HG03442 (cell line): Measurements from ENCODE around the gene STX1B.
"Not testable (repeated sequence)": the region's sequence is repeated elsewhere in the genome, so short reads cannot be mapped to it uniquely, and the experiment has no call there.

ENCODE experiments used
- ATAC-seq: cut with Tn5 transposase; IDR thresholded peaks from one replicate; pipeline ENCODE4 v1.9.1; 2021; ENCODE audit warnings: mild to moderate bottlenecking, moderate library complexity; ENCODE audit not compliant: unreplicated experiment

The STX1B gene

DNA sequence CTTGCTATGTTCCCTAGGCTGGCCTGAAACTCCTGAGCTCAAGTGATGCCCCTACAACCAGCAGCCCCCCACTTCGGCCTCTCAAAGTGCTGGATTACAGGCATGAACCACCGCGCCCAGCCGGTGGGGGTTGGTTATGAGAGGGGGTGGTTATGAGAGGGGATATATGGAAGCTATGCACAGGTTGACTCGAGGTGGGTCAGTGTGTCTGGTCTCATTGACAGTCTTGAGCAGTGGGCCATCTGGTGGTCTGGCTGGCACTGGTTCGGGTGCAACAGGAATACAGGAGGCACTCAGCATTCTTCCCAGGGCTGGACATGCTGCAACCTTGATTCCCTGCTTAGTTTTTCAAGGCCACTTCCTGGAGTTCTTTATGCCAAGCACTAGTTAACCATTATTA is 5.6 kb upstream of the STX1B start:
- ATAC-seq = no peak

DNA sequence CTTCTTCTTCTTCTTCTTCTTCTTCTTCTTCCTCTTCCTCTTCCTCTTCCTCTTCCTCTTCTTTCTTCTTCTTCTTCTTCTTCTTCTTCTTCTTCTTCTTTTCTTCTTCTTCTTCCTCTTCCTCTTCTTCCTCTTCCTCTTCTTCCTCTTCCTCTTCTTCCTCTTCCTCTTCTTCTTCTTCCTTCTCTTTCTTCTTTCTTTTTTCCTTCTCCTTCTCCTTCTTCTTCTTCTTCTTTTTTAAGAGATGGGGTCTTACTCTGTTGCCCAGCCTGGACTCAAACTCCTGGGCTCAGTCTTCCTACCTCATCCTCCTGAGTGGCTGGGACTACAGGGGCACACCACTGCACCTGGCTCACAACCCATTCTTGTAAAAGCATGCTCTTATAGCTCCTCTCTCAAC is 2.9 kb upstream of the STX1B start:
- not testable (repeated sequence) for ATAC-seq

DNA sequence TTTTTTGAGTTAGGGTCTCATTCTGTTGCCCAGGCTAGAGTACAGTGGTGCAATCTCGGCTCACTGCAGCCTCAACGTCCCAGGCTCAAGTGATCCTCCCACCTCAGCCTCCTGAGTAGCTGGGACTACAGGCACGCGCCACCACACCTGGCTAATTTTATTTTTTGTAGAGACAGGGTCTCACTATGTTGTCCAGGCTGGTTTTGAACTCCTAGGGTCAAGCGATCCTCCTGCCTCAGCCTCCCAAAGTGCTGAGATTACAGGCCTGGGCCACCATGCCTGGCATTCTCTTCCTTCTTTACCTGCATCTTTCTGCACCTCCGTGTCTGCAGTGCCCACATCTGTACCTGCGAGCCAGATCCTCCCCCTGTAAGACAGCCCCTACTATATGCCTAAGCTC is 1.4 kb upstream of the STX1B start:
- ATAC-seq = not testable (repeated sequence)

DNA sequence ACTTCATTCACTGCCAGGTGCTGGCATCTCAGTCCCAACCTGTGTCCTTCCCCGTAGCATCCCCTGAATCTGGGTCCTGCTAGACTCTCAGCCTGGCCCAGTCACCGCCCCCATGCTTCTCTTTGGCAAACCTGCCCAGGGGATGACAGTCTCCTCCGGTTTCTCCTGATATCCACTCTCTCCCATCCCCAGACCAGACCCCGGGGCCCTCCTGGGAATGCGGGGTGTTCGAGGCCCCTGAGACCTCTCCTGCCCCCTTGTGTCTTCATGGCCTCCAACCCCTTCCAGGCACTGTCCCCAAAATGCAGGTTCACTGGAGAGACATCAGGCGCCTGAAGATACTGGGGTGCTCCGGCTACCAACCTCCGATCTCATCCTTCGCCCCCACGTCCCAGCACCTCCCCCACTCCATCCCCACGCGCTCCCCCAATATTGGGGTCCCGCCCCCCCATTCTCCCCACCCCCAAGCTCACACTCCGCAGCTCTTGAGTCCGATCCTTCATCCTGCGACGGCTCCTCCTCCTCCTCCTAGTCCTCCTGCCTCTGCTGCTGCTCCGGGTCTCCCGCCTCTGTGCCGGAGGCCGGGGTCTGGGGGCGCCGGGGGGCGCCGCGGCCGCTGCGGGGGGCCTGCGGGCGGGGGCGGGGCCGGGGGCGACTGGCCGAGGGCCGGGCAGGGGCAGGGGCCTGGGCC is 399 bp downstream of the STX1B start:
- no peak for ATAC-seq

DNA sequence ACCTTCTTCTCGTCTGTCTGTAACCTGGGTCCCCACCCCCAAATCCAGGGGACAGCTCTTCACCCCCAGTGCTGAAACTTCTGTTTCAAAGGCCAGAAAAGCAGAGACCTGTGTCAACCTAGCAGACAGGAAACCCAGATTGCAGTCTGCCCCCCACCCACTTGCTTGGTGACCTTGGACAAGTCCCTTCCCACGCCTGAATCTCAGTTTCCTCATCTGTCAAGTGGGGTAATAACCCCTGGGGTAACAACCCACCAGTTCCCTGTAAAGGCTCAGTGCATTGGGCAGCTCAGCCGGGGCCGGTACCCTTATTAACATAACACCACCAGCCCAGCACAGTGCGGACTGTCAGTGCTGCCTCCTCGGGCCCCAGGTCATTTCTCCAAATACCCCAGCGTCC is 1.3 kb downstream of the STX1B start:
- no peak for ATAC-seq

DNA sequence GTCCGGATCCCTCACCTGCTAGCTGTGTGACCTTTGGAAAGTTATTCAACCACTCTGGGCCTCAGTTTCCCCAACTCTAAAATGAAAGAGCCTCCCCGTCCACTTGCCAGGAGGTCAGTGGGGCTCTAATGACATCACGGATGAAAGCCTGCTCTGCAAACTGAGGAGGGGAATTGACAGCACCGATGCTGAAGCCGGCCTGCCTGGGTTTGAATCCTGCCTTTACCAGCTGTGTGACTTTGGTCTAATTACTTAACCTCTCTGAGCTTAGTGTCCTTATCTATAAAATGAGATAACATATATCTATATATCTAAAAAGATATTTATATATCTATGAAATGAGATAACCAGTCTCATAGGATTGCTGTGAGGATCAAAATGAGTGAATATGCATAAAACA is 1.9 kb downstream of the STX1B start:
- no peak for ATAC-seq

DNA sequence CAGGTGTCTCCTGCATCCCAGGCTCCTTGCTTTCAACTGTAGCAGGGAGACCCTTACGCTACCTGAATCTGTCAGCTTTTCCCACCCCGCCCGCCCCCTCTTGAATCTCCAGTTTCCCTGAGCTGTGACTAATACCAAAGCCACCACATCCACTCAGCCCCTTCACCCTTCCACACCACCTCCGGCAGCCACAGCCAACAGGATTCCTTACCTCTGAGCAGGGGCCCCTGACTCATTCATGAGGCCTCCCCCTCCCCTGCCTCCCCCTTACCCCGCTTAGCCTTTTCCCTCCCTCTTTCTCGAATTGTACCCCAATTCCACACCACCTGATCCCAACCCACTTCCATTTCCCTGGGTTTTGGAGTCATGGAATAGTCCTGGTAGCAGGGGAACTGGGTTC is 2.3 kb downstream of the STX1B start:
- ATAC-seq = no peak

DNA sequence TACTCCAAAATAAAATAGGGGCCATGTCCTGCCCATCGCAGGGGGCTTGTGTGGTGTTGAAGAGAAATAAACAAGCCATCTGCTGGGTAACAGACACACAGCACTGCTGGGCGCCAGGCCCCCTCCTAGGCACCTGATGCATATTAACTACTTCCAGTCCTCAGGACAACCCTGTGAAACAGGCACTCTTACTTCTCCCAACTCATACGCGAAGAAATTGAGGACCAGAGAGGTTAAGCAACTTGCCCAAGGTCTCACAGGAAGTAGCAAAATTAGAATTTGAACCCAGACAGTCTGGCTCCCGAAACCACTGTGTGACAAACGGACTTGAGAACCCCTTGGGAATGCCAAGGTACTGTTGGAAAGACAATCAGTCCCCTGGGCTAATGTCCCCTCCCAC is 2.8 kb downstream of the STX1B start:
- ATAC-seq = no peak

DNA sequence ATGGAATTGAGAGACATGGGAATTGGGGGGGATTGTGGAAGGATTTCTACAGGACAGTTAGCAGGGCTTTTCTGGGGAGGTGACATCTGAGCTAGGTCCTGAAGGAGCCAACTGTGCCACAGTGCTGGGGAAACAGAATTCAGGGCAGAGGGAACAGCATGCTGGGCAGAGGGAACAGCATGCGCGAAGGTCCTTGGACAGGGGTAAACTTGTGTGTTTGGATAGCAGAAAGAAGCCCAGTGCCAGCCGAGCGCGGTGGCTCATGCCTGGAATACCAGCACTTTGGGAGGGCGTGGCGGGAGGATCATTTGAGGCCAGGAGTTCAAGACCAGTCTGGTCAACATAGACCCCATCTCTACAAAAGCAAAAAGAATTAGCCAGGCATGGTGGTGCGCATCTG is 3.8 kb downstream of the STX1B start:
- ATAC-seq = no peak

DNA sequence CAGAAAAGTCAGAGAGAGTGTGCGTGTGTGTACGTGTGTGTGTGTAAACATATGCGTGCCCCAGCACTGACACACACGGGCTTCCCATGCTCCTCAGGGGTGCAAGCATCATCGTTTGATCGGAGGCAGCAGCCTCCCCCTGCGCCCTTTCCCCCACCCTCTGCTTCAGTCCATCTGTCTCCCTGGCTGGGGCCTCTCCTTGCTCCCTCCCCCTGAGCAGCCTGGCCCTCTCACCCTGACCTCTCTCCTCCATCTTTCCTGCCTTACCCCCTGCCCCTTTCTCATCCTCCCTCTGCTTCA is 4.4 kb downstream of the STX1B start:
- no peak for ATAC-seq

DNA sequence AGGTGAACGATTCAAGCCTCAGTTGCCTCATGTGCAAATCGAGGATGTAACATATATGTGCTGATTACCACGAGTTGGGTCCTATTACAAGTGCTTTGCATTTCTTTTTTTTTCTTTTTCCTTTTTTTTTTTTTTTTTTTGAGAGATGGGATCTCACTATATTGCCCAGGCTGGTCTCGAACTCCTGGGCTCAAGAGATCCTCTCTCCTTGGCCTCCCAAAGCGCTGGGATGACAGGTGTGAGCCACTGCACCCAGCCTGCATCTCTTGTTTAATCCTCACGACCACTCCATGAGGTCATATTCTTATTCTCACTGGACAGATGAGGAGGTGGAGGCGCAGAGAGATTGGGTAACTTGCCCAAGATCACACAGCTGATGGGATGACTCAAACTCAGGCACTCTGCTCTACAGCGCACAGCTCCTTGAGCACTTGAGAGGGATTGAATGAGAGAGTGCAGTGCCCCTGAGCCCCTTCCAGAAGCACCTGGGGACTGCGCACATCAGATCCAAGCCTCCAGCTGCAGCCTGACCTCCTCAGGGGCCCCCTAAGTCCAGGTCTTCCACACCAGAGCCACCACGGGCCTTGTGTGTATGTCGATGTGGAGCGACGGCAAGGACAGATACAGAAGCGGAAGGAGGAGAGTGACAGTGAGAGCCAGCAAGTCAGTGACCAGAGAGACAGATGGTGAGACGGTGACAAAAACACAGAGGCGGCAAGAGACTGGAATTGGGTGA is 4.9 kb downstream of the STX1B start:
- no peak for ATAC-seq

DNA sequence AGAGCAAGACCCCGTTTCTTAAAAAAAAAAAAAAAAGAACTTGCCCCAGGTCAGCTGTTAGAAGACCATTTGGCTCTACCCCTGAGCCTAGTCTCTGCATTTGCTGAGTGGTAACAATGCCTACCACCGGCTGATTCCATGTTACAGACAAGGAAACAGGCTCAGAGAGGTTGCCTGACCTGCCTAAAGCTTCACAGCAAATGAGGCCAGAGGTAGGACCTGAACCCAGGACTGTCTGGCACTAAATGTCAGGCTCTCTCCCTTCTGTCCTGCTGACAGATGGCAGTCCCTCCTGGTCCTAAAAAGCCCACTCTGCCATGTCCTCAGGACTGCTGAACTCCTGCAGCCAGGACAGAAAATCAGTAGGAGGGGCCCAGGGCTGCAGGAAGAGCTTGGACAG is 5.8 kb downstream of the STX1B start:
- no peak for ATAC-seq

DNA sequence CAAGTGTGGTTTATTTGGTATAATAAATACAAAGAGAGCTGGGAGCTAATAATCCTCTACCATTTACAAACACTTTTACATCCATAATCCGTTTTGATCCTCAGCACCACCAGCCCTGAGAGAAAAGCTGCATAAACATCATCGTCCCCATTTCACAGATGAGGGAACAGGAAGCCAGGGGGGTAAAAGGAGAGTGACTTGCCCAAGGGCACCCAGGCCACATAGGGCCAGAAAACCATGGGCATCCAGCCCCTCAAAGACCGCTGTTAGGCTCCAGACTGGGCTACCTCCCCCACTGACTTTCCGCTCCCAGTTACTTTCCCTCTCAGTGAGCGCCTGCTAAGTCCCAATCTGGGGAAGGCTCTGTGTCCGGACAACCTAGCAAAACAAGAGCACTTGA is 6.7 kb downstream of the STX1B start:
- no peak for ATAC-seq

DNA sequence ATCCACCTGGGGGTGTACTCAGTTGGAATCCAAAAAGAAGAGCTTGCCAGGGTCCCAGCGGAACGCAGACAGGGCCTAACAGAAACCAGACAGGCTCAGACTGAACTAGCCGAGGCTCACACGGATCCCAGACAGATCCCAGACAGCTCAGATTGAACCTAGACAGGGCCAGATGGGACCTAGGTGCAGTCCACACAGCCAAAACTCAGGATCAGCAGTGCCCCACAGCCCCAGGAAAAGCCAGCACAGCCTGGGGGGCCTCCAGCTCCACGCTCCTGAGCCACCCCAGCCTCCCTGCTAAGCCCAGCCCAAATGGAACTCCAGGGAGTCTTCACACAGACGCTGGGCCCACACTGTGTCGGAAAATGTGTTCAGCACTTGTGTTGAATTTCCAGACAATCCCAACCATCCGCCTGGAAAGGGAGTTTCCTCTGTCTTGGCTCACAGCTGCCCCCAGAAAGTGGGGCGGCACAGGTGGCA is 7.5 kb downstream of the STX1B start:
- no peak for ATAC-seq

DNA sequence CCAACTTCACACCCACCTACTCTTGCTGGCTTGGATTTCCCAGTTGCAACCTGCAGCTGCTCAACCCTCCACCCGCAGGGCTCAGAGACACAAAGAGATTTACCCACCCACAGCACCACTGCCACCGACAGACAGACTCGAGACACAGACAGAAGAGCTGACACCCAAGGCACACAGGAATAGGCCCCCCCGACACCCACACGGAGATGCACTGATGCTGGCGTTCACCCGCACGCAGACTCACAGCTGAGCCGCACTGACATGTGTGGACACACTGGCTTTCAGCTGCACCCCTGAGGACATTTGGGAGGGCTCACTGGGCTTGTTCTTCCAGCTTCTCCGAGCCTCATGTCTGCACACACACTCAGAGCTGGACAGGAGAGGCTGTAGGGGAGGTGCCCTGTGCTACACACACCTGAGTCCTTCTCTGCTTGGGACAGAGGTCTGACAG is 8.2 kb downstream of the STX1B start:
- no peak for ATAC-seq

DNA sequence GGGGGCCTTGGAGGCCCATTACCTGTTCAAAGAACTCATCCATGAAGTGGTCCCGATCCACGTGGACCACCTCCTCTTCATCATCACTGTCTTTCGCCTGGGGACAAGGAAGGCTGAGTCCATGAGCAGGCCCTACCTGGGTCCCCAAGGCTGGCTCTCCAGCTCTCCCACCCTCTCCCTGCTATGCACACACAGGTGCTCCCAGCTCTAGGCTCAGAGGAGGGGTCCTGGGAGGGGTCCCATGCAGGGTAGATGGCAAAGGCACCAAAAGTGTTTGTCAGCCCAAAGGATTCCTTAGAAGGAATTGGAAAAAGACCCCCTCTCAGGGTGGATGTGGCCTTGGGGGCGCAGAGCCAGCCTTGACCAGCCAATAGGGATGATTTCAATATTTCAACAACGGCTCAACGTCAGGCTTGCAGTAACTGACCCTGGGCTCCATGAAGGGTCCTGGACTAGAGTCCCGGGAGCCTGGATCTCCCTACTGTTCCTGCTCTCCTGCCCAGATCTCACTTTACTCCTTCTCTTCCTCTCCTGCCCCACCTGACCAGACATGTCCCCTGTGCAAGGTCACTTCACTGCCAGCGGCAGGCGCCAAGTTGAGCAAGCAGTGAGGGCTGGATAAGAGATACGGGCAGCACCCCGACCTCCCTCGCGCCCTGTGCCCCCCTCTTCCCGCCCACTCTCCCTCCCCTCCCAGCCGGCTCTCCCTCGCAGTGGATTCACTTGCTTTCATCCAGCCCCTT is 8.8 kb downstream of the STX1B start:
- no peak for ATAC-seq

DNA sequence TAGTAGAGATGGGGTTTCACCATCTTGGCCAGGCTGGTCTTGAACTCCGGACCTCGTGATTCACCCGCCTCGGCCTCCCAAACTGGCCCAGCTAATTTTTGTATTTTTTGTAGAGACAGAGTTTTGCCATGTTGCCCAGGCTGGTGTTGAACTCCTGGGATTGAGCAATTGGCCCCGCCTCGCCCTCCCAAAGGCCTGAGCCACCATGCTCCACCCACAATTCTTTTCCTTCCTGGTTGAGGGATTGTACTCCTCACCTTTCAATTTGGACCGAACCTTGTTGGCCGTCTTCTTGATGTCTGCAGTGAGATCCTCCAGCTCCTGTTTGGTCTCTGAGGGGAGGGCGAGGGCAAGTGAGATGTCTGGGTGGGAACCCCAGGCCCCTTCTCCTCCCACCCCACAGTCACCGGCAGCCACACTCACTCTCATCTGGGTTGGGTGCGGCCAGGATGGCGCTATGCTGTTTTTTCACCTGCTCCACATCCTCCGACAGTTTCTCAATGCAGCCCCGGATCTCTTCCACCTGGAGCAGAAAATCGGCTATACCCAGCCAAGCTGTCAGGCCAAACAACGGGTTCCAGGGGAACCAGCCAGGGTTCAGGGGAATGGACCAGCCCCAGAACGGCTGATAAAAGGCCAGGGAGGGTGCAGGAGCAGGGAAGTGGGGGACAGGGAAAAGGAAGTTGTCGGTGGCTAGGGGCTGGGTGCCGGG is 9.6 kb downstream of the STX1B start:
- ATAC-seq = no peak

DNA sequence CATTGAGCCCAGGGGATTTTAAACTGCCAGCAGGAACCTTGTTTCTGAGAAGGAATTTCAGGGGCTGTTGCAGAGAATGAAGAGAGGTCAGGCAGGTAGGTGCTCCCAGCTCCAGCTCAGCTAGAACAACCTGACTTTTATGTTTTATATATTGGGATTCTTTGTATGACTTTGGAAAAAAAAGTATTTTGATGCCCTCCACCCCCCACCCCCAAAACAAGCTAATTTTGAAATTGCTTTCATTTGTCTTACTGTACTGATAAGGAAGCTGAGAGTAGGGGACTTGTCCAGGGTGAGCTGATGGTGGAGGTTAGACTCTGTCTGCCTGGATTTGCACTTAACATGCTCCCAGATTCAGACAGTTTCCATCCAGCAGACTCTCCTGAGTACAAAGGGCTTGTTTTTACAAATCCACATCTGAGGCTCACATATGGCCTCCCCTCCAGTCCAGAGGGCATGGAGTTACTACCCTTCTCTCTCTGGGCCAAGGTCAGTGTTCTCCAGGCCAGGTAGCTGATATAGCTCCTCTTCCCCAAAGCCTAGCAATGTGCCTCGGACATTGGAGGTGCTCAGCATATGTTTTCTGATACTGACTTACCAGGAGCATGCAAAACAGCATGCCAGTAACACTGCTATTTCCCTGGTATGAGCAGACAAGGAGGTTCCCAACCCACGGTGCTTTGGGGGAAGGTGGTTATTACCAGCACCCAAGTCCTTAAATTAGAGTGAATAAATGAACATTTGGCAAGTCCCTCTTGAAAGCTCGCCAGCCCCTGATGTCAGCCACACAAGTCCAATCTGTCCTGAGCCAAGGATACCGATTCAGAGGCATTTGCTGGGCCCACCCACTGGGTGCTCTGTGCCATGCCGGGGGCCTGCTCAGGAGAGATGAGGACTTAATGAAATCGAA is 11.3 kb downstream of the STX1B start:
- no peak for ATAC-seq

DNA sequence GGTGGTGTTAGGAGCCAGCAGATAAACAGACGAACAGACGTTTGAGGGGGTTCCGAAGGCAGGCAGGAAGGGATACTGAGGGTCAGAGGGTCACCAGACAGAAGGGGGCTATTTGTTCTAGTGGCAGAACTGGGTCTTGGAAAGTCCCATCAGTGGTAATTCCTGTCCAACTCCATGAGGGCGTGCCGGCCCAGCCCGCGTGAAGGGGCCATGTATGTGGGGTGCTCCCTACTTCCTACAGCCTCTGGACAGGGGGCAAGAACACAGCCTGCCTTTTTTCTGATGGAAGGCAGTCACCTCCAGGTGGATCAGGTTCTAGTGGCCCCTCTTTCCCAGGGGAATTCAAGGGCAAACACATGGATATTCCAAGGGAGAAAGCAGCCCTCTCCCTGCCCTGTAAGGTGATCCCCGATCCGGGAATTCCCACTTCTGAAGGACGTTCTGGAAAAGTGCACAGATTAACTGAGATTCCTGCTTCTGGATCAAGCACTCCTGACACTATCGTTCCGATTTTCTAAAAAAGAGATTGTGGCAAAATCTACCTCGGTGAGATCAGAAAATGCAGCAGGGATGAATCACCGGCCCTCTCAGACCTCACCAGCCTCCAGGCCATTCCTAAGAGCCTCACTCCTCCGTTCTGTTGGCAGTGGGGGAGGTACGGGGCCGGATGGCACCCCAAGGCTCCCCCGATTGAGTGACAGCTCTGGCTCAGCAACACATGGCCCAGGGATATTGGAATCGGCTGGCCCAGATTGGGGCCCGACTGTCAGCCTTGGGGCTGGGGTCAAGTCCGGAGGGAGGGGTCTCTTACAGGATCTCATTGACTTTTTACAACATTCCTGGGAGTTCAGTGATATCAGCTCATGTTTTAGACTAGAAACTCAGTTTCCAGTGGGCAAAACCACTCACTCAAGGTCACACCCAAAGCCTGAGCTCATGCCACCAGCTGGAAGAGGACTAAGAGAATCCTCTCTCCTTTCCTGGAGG is 12.4 kb downstream of the STX1B start:
- no peak for ATAC-seq
